NCI-H82 (cell line): Measurements from ENCODE around the gene ZNF408.
"Not testable (repeated sequence)": the region's sequence is repeated elsewhere in the genome, so short reads cannot be mapped to it uniquely, and the experiment has no call there.

ENCODE experiments used
- DNase-seq: peaks from one replicate; lab custom pipeline; 2025; lab: John Stamatoyannopoulos, UW

ZNF408 gene

GRCh38 chr11:46697723-46698122 is 3.1 kb upstream of the ZNF408 start:
- DNase-seq = no peak

GRCh38 chr11:46698597-46698996 is 2.2 kb upstream of the ZNF408 start:
- no peak for DNase-seq

- no peak for DNase-seq
These were observed 335 bp downstream of the ZNF408 start for GRCh38 chr11:46701078-46701654.

GRCh38 chr11:46705070-46705688 is 4.3 kb downstream of the ZNF408 start:
- no peak for DNase-seq

- no peak for DNase-seq
These were observed 6.1 kb downstream of the ZNF408 start for GRCh38 chr11:46706886-46707285.

GRCh38 chr11:46709351-46709750 is 8.5 kb downstream of the ZNF408 start:
- DNase-seq = not testable (repeated sequence)

- DNase-seq = no peak
These were observed 10.0 kb downstream of the ZNF408 start for GRCh38 chr11:46710821-46711269.

- no peak for DNase-seq
These were observed 10.5 kb downstream of the ZNF408 start for GRCh38 chr11:46711303-46711702.

- DNase-seq = no peak
These were observed 12.2 kb downstream of the ZNF408 start for GRCh38 chr11:46712874-46713576.

- not testable (repeated sequence) for DNase-seq
These were observed 17.0 kb downstream of the ZNF408 start for GRCh38 chr11:46717825-46718154.

GRCh38 chr11:46718155-46719019 is 17.6 kb downstream of the ZNF408 start:
- no peak for DNase-seq

GRCh38 chr11:46719048-46719542 is 18.3 kb downstream of the ZNF408 start, which contains the start of gene F2:
TSS of gene F2 (plus strand) at chr11:46719213. CDS start at chr11:46719236, 23 bp downstream.
- no peak for DNase-seq

- no peak for DNase-seq
These were observed 18.9 kb downstream of the ZNF408 start for GRCh38 chr11:46719543-46720218.

GRCh38 chr11:46721286-46721685 is 20.5 kb downstream of the ZNF408 start:
- DNase-seq = no peak

GRCh38 chr11:46722566-46723358 is 21.9 kb downstream of the ZNF408 start:
- DNase-seq = no peak

- no peak for DNase-seq
These were observed 22.5 kb downstream of the ZNF408 start for GRCh38 chr11:46723359-46723680.

- DNase-seq = no peak
These were observed 23.3 kb downstream of the ZNF408 start for GRCh38 chr11:46724088-46724487.

GRCh38 chr11:46725338-46726205 is 24.7 kb downstream of the ZNF408 start:
- no peak for DNase-seq

GRCh38 chr11:46726206-46726862 is 25.5 kb downstream of the ZNF408 start:
- DNase-seq = no peak
